ENCODE measurements around the gene GDF2. TPM values are rescaled to one million over a fixed set of nuclear protein-coding genes. Genes with fewer than 3 reads are reported as not detected.

GDF2 gene
- total RNA-seq, 1 donor from 2014 or later: not detected

DNA sequence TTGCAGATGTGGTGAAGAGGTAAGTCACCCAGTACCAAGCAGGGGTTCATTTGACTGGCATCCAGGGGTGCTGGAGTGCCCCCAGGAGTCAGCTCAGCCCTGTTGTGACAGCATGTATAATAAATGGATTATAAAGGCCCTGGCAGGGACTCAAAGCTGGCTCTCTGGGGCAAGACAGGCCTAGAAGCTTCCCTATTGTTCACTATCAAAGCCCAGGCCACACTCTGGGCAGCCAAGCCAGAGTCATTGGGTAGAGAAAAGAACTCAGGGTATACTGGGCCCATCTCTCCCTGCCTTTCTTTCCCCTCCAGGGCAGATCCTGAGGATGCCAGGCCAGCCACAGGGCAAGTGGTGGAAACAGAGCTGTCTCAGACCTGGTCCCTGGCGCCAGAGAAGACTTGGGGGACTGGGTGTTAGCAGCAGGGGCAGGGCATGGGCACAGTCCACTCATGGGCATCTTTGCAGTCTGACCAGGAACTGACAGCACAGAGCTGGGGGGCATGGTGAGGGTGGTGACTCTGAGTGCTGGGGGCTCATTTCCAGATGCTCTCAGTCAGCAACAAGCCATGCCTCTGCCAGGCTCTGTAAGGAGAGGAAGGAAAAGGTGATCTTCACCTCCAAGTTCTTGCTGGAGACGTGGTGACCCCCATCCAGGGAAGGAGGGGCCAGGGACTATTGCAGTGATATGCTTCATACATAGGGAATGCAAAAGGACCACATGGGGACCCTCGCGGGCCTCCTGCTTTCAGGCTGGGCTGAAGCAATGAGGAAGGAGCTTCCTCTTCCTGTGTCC is 37.6 kb downstream of the GDF2 start:
- Mint-ChIP-seq H3K27ac (no peak overlapping the region), H3K4me3 (no peak overlapping the region), H3K36me3 (no peaks in the 10 kb centered on the region), H3K9me3 (no peaks in the 10 kb centered on the region), H3K27me3 (no peaks in the 10 kb centered on the region), H3K4me1 (ENCODE audit: unreplicated experiment) (peaks cover 7% of the 10 kb centered on the region)
- TF ChIP-seq CTCF (conservative IDR thresholded peaks at IDR 0.05): no peak
- DNase-seq (ENCODE audit: extremely low spot score, unreplicated experiment): no peak

DNA sequence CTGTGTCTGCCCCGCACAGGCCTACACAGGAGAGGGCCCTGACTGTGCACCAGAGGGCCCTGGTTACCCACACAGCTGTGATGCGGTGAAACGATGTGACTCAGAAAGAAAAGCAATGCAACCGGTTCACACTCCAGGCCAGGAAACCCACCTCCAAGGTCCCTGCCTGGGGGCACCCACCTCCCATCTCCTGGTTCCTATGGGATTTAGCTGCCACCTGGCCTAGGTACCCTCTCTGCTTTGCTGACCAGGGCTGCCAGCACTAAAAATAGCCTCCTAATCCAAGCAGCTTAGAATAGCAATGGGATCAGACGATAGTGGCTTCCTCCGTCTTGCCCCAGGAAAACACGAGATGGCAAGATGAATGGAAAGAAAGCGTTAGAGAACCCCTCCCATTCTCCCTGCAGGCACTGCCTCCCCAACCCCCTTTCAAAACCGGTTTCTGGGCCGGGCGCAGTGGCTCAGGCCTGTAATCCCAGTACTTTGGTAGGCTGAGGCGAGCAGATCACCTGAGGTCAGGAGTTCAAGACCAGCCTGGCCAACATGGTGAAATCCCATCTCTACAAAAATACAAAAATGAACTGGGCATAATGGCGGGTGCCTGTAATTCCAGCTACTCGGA is 38.3 kb downstream of the GDF2 start:
- DNase-seq (ENCODE audit: extremely low spot score, unreplicated experiment): peak; percentile 54
- H3K27me3 Mint-ChIP-seq: no peaks in the 10 kb centered on the region
- no peak for TF ChIP-seq CTCF (conservative IDR thresholded peaks at IDR 0.05)
- peaks cover 7% of the 10 kb centered on the region for H3K4me1 Mint-ChIP-seq (ENCODE audit: unreplicated experiment)
- no peaks in the 10 kb centered on the region for H3K36me3 Mint-ChIP-seq
- H3K27ac Mint-ChIP-seq: no peak overlapping the region
- no peaks in the 10 kb centered on the region for H3K9me3 Mint-ChIP-seq
- no peak overlapping the region for H3K4me3 Mint-ChIP-seq

DNA sequence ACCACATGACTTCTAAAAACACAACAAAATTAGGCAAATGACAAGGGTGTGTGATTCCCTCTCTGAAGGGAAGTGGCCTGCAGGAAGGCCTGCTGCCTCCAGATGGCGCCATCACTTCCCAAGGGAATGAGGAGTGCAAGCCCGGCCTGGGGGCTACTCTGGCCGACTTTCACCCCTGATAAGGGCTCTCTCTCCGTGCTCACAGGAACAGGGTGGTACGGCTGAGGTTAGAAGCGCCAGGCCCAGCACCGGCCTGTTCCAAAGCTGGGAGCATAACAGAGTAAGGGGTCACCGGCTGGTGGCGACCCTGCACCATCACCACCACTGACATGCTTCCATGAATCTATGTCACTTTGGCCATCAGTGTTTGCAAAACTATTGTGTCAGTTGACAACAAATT is 39.0 kb downstream of the GDF2 start:
- peak; percentile 66 for DNase-seq (ENCODE audit: extremely low spot score, unreplicated experiment)
- peaks cover 7% of the 10 kb centered on the region for H3K4me1 Mint-ChIP-seq (ENCODE audit: unreplicated experiment)
- peaks cover 3% of the 10 kb centered on the region for H3K27me3 Mint-ChIP-seq
- H3K9me3 Mint-ChIP-seq: no peaks in the 10 kb centered on the region
- TF ChIP-seq CTCF (conservative IDR thresholded peaks at IDR 0.05): peak; percentile 85
- no peak overlapping the region for H3K4me3 Mint-ChIP-seq
- no peaks in the 10 kb centered on the region for H3K36me3 Mint-ChIP-seq
- no peak overlapping the region for H3K27ac Mint-ChIP-seq

GRCh38 chr10:47362199-47362598 is 39.9 kb downstream of the GDF2 start:
- Mint-ChIP-seq H3K4me1 (ENCODE audit: unreplicated experiment) (peaks cover 7% of the 10 kb centered on the region), H3K27ac (no peak overlapping the region), H3K9me3 (no peaks in the 10 kb centered on the region), H3K27me3 (peaks cover 3% of the 10 kb centered on the region), H3K4me3 (no peak overlapping the region), H3K36me3 (no peaks in the 10 kb centered on the region)
- peak; percentile 24 for DNase-seq (ENCODE audit: extremely low spot score, unreplicated experiment)
- TF ChIP-seq CTCF (conservative IDR thresholded peaks at IDR 0.05): no peak

DNA sequence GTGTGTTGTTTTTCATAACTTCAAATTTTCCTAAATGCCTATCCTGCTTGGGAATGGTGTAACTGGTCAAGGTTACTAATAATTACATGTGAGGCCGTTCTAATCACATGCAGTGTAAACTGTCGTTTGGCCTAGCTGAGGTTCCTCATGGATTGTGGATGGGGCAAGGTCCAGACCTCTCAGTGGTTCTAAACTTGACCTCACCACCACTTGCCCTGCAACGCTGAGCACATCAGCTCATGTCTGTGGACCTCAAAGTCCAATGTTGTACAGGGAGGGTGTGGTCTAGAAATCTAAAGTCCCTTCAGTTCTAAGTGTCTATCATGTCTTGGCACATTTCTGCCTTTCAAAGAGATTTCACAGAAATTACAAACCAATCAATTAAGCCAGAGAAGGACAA is 41.5 kb downstream of the GDF2 start:
- Mint-ChIP-seq H3K4me3 (no peak overlapping the region), H3K27ac (no peak overlapping the region), H3K36me3 (no peaks in the 10 kb centered on the region), H3K9me3 (no peaks in the 10 kb centered on the region), H3K27me3 (peaks cover 3% of the 10 kb centered on the region), H3K4me1 (ENCODE audit: unreplicated experiment) (peaks cover 7% of the 10 kb centered on the region)
- TF ChIP-seq CTCF (conservative IDR thresholded peaks at IDR 0.05): no peak
- no peak for DNase-seq (ENCODE audit: extremely low spot score, unreplicated experiment)

Measured in type B pancreatic cell (in vitro differentiated cells).